Cardiac atrium fibroblast (primary cell): ENCODE data around the gene HORMAD1. TPM values are rescaled to one million over a fixed set of nuclear protein-coding genes. Genes with fewer than 3 reads are reported as not detected.

Source experiments
- total RNA-seq: library from RNA; depleted of rRNA; stranded (reverse); fragments of >200 nt; gene quantifications from 2 replicates; pipeline ENCODE4 v1.2.3, GENCODE V29; 2015

The HORMAD1 gene
- not detected in 2 replicates for total RNA-seq

GRCh38 chr1:150720703-150721102, at the start of gene HORMAD1:
Gene HORMAD1, minus strand, starts transcription at chr1:150720895. Its CDS starts 1,390 bp downstream, at chr1:150719505.

GRCh38 chr1:150765296-150765976, 44.7 kb upstream of the HORMAD1 start, which contains the start of gene CTSS:
Gene CTSS, minus strand, starts transcription at chr1:150765778. Its CDS starts 1,015 bp downstream, at chr1:150764763.

GRCh38 chr1:150696995-150697927, 23.4 kb downstream of the HORMAD1 start, which contains the start of gene GOLPH3L:
Gene GOLPH3L, minus strand, starts transcription at chr1:150697154. Its CDS starts 2,316 bp downstream, at chr1:150694838.

Other genes starting within 250 kb of the HORMAD1 start
- 10.9 and 15.9 TPM in 2 replicates for gene TARS2, start 233.5 kb downstream of the HORMAD1 start, total RNA-seq
- 20.6 and 54.5 TPM in 2 replicates for gene ECM1, start 212.8 kb downstream of the HORMAD1 start, total RNA-seq
- gene FALEC, start 205.1 kb downstream of the HORMAD1 start, total RNA-seq: not detected in 2 replicates
- 9.4 and 25.8 TPM in 2 replicates for gene ADAMTSL4, start 171.5 kb downstream of the HORMAD1 start, total RNA-seq
- 224 and 236 TPM in 2 replicates for gene MCL1, start 141.3 kb downstream of the HORMAD1 start, total RNA-seq
- 64.6 and 207 TPM in 2 replicates for gene ENSA, start 91.3 kb downstream of the HORMAD1 start, total RNA-seq
- gene GOLPH3L, start 23.7 kb downstream of the HORMAD1 start, total RNA-seq: 12.8 and 33.4 TPM in 2 replicates
- 2.0 and 3.1 TPM in 2 replicates for gene CTSS, start 44.9 kb upstream of the HORMAD1 start, total RNA-seq
- 13.8 and 18.4 TPM in 2 replicates for gene CTSK, start 87.4 kb upstream of the HORMAD1 start, total RNA-seq
- 27.6 and 36.8 TPM in 2 replicates for gene ARNT, start 155.7 kb upstream of the HORMAD1 start, total RNA-seq
- not detected in 2 replicates for gene CTXND2, start 166.2 kb upstream of the HORMAD1 start, total RNA-seq
- 17.7 and 26.5 TPM in 2 replicates for gene SETDB1, start 205.5 kb upstream of the HORMAD1 start, total RNA-seq